Right lung (tissue), 5 donors: ENCODE results near the gene TRIM63. TPM values are rescaled to one million over a fixed set of nuclear protein-coding genes. Genes with fewer than 3 reads are reported as not detected.

Experiments
- DNase-seq, 2 donors: peaks; one replicate each; pipeline ENCODE4 v3.0.0-alpha.2; 2013
- polyA plus RNA-seq, 5 donors: library from polyadenylated mRNA; unstranded; fragments of 120-200 nt; gene quantifications; one replicate each; pipeline versions ENCODE4 v1.2.1 to v1.2.3, GENCODE V29; 2013; ENCODE audit warnings: inconsistent platforms in 1 of 5, low replicate concordance in 1 of 5; ENCODE audit not compliant: insufficient read length in 5 of 5, insufficient read depth in 1 of 5

The TRIM63 gene
- polyA plus RNA-seq, 5 donors = 0.15 to 2.1 (median 1.3) TPM; not detected in 1

DNA sequence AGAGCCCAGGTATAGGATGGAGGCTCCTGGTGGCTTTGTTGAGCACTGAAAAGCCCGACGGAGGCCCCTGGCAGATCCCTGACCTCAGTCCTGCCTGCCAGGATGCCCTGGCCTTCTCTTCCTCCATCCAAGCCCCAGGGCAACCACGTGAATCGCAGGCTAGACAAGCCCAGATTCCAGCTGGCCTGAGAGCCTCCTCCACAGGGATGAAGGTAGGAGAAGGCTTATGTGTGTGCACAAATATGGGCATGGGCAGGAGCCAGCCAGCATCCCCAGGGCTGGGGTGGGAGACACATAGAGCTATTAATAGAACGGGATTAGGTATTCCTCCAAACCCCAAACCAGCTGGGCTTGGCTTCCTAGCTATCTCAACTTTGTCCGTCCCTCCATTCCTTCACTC lies 49.8 kb downstream of the TRIM63 start:
- DNase-seq = no peak

DNA sequence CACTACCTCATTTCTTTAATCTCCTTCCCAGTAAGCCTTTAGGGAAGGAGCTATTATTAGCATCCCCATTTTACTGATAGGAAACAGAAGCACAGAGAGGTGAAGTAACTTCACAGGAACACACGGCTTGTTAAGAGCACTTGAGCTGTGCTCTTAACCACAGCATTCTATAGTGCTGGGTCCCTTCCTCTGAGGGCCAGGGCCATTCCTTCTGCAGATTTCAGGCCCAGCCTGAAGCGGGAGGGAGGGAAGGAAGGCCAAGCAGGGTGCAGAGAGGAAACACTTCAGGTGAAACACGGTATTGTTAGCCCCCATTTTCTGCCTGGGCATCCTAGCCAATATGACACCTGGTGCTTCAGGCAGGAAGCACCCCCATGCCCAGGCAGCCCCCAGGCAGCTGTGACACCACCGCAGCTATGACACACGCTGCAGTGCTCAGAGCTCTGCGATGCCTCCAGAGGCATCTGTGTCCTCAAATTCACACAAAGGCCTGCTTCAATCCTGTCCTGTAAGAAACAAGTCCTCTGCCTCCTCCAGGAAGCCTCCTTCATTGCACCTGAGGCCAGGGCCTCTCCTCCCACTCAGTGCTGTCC lies 50.4 kb downstream of the TRIM63 start:
- DNase-seq = no peak

DNA sequence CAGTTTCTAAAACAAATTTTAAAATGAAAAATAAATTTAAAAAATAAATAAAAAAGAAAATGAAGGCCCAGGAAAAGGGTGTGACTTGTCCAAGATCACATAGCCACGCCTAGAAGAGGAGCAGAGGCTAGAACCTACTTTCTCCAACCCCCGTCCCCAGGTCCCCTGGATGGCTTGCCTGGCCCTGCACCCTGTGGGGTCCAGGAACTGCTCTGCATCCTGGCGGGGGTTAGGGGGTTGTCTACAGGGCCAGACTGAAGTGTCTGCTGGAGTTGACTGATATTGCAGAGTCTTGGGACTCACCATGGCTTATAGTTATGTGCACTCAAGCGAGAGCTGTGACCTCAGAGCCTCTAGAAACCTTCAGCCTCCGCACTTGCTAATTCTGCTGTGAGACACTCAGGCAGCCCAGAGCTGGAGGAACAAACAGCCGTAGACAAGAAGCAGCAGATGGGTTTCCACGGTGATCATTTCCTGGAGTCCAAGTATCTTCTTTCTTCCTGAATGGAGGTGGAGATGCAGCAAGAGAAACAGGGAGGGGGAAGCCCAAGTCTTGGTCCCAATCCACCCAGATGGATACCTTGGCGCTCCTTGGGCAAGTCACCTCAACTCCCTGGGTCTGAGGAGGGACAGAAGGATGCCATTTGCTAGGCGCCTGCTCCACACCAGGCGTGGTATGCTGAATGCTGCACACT lies 51.0 kb downstream of the TRIM63 start:
- DNase-seq = no peak

DNA sequence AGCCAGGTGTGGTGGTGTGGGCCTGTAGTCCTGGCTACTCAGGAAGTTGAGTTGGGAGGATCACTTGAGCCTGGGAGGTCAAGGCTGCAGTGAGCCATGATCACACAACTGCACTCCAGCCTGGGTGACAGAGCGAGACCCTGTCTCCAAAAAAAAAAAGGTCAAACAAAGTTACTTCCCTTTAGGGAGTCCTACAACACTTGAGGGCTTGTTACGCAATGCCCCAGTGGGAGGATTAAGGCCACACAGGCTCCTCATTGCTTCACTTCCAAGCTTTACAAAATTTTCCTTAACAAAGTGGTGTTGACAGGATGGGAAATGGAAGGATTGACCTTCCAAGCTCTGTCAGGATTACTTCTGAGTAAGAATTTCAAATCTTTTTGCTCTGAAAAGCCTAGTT lies 52.1 kb downstream of the TRIM63 start:
- peak in 1 of 2 donors; percentile 62 for DNase-seq

DNA sequence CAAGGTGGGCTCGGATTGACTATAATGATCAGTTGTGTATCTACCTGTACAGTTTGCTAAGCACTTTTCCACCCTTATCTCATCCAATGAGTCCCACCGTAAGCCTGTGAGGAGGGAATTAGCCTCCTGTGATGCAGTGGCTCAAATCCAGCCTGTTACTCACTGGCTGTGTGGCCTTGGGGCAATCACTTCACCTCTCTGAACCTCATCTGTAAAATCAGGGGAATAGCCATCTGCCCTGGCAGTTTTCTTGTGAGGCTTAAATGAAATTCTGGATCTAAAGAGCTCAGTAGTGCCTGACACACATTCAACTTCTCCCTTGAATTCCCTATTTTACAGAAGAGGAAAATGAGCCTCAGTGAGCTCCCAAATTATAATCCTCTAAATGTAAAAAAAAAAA lies 53.3 kb downstream of the TRIM63 start:
- no peak for DNase-seq

DNA sequence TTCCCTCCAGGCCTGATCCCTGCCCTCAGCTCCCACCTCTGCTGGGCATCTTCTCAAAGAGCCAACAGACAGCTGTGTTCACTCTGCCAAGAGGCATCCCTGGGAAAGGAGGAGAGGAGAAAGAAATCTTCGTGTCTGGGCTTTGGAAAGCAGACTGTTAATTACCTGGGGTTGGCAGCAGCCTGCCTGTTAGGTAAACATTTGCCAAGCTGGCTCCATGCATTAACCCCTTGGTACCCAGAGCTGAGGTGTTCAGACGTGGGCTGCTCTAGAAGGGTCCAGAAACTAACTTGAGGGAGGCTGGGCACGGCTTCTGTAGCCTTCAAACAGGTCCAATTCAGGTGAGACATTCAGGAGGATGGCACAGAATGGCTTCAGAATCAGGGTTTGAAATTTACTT lies 54.6 kb downstream of the TRIM63 start:
- DNase-seq = no peak

DNA sequence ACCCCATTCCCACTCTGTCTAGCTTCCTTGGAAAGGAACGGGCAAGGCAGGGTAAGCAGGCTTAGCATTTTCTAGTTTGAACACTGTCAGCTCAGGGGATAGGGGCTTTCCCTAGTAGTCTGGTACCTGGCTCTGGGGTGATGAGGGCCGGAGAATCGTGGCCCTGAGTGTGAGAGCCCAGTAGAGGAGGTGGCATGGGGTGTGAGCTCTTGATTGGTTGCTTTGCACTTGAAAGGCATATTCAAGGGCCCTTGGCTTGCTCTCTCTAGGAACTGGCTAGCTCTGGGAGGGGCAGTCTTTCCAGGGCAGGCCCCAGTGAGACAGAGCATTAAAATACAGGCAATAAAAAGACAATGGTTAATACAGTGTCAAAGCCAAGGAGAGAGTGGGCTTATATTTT lies 56.6 kb downstream of the TRIM63 start:
- no peak for DNase-seq

DNA sequence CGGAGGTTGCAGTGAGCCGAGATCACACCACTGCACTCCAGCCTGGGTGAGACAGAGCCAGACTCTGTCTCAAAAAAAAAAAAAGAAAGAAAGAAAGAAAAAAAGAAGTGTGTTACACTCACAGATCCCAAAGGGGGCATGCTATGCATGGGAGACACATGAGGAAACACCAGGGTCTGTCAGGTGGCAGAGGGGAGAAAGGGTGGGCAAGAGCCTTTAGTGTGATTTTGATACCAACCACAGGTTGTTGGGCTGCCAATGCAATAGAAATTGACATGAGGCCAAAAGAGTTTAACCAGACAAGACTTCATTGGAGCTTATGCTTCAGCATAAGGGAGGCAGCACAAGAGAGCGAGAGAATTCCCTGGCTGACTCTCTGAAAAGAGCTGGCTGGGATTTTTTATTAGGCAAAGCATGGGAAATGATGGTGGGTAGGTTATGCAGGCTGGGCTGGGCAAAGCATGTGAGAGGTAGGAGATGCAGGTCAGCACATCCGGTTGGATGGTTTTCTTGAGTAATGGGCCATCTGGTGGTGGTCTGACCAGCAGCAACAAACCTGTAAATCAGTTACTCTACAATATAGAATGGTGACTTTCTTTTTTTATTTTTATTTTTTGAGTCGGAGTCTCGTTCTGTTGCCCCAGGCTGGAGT lies 57.5 kb downstream of the TRIM63 start:
- no peak for DNase-seq

DNA sequence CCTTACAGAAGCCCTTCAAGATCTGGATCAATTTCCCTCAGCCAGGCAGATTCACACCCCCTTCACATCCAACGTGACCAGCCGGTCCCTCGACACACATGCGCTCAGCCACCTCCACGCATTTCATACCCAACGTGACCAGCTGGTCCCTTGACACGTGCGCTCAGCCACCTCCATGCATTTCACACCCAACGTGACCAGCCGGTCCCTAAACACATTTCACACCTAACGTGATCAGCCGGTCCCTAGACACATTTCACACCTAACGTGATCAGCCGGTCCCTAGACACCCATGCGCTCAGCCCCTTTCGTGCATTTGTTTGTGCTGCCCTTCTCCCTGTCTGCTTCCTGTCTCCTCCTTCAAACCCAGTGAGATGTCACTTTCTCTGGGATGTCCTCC lies 60.7 kb downstream of the TRIM63 start:
- no peak for DNase-seq

DNA sequence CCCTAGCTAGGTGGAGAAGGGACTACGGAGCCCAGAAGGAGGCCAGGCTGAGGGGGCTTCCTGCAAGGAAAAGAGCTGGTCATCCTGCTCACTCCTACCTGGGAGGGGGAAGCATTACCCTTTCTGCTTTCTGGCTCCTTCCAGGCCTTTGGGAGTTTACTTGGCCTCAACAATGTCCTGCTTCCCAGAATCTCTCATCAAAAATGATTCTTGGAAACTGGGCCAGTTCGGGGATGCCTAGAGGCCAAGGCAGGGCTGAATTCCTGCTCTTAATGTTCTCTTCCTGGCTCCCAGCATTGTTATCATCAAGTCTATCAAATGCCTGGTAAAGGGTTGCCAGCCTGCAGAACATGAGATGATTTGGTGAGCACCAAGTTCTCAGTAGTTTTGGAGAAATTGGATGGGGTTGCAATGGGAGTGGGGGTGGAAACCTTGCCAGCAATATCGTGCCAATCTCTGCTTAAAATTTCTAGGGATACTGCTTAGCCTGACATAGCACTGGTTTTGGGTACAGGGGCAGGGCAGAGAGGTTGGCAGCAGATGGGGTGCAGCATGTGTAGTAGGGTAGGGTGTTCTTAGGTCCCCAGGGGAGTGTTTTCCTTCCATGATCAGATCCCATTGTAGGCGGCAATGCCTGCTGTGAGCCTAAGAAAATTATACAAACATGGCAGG lies 61.9 kb downstream of the TRIM63 start:
- DNase-seq = no peak

DNA sequence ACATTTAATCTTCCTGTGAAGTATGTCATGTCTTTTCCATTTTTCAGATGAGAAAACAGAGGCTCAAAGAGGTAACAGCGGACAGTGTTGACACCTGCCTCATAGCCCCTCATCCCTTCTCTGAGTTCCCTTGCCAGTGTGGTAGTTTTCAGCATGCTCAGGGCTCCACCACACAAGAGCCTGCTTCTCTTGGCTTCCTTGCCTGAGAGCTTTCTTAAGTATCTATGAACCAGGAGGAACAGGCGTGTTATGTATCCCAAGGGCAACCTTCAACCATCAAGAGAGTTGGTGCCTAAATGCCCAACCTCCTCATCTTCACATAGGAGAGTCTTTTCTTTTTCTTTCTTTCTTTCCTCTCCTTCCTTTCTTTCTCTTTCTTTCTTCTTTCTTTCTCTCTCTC lies 63.7 kb downstream of the TRIM63 start:
- DNase-seq = no peak

DNA sequence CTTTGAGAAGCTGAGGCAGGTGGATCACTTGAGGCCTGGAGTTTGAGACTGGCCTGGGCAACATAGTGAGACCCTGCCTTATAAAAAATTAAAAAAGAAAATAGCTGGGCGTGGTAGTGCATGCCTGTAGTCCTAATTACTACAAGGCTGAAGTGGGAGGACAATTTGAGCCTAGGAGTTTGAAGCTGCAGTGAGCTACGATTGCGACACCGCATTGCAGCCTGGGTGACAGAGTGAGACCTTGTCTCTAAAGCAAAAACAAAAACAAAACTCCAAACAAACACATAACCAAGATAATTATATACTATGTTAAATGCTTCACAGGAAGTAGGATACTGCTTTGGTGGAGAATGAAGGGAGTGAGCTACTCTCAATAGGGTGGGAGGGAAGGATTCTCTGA lies 64.2 kb downstream of the TRIM63 start:
- DNase-seq = no peak

Other genes with a start within 250 kb of the TRIM63 start
- gene MTFR1L, start 247.7 kb downstream of the TRIM63 start, polyA plus RNA-seq = 10 to 100 TPM; 71.4 to 89.1 (median 77.6) TPM
- 1 to 10 TPM; 1.9 to 3.3 (median 2.4) TPM for gene AUNIP, start 208.2 kb downstream of the TRIM63 start, polyA plus RNA-seq
- 10 to 100 TPM; 13.8 to 21.2 (median 19.3) TPM for gene PAQR7, start 191.9 kb downstream of the TRIM63 start, polyA plus RNA-seq
- 1,000 to 10,000 TPM in 3 of 5 donors, 100 to 1,000 TPM in 2; 799 to 1,532 (median 1,016) TPM for gene STMN1, start 161.2 kb downstream of the TRIM63 start, polyA plus RNA-seq
- gene PAFAH2, start 69.6 kb downstream of the TRIM63 start, polyA plus RNA-seq = 10 to 100 TPM; 11.6 to 14.1 (median 12.3) TPM
- gene EXTL1, start 45.9 kb downstream of the TRIM63 start, polyA plus RNA-seq = 1 to 10 TPM in 1 of 5 donors, under 1 TPM in 4; 0.49 to 1.5 (median 0.51) TPM
- gene SLC30A2, start 21.5 kb downstream of the TRIM63 start, polyA plus RNA-seq = under 1 TPM; 0.17 to 0.49 (median 0.20) TPM
- gene PDIK1L, start 44.2 kb upstream of the TRIM63 start, polyA plus RNA-seq = 10 to 100 TPM; 17.2 to 26.9 (median 24.0) TPM
- 1 to 10 TPM; 1.2 to 2.0 (median 1.6) TPM for gene FAM110D, start 91.4 kb upstream of the TRIM63 start, polyA plus RNA-seq
- gene C1orf232, start 101.3 kb upstream of the TRIM63 start, polyA plus RNA-seq = not detected
- 10 to 100 TPM in 3 of 5 donors, 1 to 10 TPM in 2; 8.1 to 23.0 (median 14.2) TPM for gene ZNF593, start 102.3 kb upstream of the TRIM63 start, polyA plus RNA-seq
- gene ZNF593OS, start 104.2 kb upstream of the TRIM63 start, polyA plus RNA-seq = 1 to 10 TPM in 4 of 5 donors, under 1 TPM in 1; 0.75 to 2.0 (median 1.2) TPM
- 10 to 100 TPM; 15.2 to 25.9 (median 24.0) TPM for gene CNKSR1, start 109.9 kb upstream of the TRIM63 start, polyA plus RNA-seq
- gene CATSPER4, start 123.0 kb upstream of the TRIM63 start, polyA plus RNA-seq = under 1 TPM in 1 of 5 donors, not detected in 4; 0.08 TPM
- gene CEP85, start 166.6 kb upstream of the TRIM63 start, polyA plus RNA-seq = 10 to 100 TPM; 20.0 to 26.4 (median 21.9) TPM
- gene SH3BGRL3, start 212.5 kb upstream of the TRIM63 start, polyA plus RNA-seq = 100 to 1,000 TPM in 2 of 5 donors, 10 to 100 TPM in 3; 89.9 to 123 (median 98.7) TPM
- gene UBXN11, start 239.0 kb upstream of the TRIM63 start, polyA plus RNA-seq = 10 to 100 TPM; 23.7 to 29.6 (median 27.9) TPM